HG03039 (cell line): Measurements from ENCODE around the gene CMIP.

Experiments
- ATAC-seq: cut with Tn5 transposase; IDR thresholded peaks from one replicate; pipeline ENCODE4 v1.9.1; 2021; ENCODE audit warnings: mild to moderate bottlenecking, moderate library complexity; ENCODE audit not compliant: unreplicated experiment

The CMIP gene

DNA sequence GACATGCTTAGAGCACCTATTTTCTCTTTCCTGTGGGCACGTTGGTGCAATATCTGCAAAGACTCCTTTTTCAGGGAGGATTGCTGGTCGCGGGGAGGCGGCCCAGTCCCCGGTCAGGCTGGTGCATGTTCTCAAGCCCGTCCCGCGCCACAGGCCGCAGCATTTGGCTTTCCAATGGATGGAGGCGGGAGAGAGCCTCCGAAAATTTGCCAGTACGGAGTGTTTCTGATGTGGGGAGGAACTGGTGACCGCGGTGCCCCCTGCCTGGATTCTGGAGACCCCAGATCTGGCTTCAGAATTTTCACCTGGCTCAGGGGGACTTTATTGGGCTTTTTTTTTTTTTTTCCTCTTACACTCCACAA lies 2.3 kb downstream of the CMIP start:
- no peak for ATAC-seq

DNA sequence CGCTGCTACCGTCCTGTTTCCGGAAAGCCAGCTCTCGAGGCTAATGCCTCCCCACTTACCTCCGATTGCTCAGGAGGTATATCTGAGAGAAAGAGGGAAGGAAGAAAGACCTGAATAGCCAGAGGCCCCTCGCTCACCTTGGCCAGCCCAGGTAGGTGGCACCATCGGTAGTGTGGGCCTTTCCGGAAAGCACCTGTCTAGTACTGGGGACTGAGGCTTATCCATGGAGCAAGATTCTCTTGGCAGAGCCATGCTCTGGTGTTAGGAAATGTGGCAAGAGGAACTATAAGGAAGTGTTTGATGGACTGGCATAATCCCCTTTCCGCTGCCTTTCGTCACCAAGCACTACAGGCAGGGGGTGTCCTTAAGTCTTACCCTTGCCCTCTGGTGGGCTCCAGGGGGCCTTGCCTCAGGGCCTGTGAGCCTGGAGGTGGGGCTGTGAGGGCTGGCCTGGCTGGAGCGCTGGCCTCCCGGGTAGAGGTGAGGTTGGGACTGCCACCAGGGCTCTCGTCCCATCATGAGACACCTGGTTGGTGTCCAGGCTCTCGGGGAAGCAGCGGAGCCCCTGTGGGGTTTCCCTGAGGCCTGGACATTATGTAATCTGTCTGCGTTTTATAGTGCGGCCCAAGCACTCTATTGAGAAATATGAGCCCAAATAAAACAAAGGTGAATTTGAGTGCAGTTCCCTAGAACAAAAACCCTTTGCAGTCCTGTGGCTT lies 2.9 kb downstream of the CMIP start:
- ATAC-seq, result no peak

- no peak for ATAC-seq
Observed at GRCh38 chr16:81448154-81449131, 3.8 kb downstream of the CMIP start.

GRCh38 chr16:81449241-81449640 lies 4.6 kb downstream of the CMIP start:
- no peak for ATAC-seq

DNA sequence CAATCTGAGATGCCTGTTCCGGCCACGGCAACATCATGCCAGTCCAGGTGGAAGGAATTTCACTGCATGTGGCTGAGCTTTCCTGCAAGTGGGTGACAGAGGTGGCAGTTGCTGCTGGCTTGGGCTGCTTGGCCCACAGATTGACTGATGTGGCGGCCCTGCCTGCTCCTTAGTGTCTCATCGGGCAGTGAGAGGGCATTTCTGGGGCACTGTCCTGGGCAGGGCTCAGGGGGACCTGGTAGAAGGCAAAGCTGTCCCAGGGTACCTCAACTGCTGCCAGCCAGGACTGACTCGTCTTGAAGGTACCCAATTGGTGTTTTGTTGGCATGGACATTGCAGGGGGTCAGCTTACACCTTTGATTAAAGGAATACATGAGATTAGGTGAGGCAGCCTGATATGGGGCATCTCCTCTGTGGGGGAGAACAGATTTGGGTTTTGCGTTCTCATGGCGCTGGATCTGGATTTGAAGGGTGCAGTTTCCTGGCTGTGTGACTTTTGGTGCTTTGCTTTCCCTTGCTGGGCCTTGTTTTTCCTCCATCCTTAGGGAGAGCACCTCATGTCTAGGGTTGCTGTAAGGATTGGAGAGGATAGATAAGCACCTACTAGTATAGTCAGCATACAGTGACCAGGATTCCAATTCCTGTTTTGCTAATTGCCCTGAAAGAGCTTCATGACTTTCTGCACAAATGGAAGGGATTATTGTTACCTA lies 5.4 kb downstream of the CMIP start:
- ATAC-seq, result no peak

GRCh38 chr16:81450783-81451491 lies 6.3 kb downstream of the CMIP start:
- ATAC-seq, result no peak

DNA sequence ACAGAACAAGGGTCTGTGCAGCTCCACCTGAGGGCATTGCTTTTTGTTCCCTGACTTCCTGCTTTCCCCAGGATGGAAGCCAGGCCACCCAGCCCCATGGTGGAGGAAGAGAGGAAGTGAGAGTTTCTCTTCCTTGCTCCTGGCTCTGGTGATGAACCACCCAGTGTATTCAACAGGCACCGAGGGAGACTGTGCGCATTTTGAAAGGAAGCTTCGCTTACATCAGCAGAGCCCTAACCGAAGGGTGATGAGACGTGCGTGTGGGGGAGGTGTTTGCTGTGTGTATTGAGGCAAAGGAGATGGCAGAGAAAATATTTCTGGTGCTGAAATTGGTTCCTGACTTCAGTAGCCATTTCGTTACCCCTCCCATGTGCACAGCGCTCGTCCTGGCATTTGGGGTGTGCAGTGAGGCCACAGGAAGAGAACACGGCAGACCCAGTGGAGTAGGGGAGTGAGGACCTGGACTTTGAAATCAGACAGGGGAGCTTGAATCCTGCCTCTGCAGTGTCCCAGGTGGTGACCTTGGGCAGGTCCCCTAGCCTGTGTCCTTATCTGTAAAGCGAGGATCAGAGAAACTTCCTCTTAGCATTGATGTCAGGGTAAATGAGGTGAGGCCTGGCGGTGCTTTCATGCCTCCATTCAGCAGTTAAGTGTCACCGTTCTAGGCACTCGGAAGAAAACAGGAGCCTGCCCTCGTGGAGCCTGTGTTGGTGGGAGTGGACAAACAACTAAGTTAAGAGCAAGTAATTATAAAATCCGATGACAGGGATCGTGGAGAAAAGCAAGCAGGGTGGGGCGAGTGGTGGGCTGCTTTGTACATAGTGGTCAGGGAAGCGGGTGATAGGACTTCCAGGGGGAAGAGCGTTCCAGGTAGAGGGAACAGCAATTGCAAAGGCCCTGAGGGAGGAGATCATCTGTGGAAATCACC lies 7.4 kb downstream of the CMIP start:
- no peak for ATAC-seq

- no peak for ATAC-seq
Observed at GRCh38 chr16:81453091-81453728, 8.6 kb downstream of the CMIP start.

DNA sequence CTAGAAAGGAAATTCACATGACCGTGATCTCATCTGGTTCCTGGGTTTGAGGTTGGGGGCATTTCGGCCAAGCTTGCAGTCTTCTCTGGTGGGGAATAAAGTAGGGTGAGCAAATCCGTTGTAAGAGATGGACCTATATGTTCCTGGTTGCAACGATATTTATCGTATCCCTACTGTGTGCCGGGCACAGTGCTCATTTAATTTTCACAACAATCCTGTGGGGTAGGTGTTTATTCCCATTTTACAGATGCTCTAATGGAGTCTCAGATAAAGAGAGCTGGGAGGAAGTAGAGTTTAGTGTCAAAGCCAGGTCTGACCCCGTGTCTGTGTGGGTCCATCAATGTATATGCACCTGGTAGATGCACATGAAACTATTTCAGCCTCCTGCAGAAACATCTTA lies 9.4 kb downstream of the CMIP start:
- ATAC-seq, result no peak

GRCh38 chr16:81455006-81455405 lies 10.4 kb downstream of the CMIP start:
- ATAC-seq, result no peak

- ATAC-seq, result no peak
Observed at GRCh38 chr16:81455720-81456494, 11.3 kb downstream of the CMIP start.

DNA sequence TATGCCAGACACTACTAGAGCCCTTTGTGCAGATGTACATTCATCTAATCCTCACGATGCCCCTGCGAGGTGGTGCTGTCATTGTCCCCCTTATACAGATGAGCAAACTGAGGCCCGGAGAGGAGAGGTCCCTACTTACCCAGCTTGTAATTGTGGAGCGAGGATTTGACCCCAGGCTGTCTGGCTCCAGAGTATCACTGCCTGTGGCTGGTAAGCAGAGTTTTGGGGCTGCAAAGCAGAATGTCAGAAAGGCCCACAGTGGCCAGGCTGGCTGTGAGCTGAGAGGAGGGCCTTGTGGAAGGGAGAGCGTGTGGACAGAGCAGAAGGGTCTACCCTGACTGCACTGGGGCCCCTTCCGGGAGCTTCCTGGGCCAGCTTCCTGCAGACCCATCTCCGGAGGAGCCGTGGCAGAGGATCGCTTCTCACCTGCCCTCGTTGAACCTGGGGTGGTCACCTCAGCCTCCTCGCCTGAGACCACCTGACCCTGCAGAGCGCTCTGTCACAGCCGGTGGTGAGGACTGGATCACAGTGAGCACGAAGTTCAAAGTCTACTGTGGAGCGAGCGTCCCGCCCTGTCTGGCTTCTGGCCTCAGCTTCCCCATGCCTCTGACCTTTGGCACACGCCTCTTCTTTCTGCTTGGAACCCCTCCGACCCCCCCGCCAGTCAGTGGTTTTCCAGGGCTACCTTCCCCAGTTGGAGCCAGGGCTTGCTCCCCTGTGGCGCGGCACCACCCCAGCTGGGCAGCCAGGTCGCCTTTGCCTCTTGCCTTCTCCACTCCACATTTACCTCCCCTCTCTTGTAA lies 12.1 kb downstream of the CMIP start:
- no peak for ATAC-seq

- ATAC-seq, result no peak
Observed at GRCh38 chr16:81457326-81458133, 12.9 kb downstream of the CMIP start.

GRCh38 chr16:81458149-81458669 lies 13.6 kb downstream of the CMIP start:
- no peak for ATAC-seq

DNA sequence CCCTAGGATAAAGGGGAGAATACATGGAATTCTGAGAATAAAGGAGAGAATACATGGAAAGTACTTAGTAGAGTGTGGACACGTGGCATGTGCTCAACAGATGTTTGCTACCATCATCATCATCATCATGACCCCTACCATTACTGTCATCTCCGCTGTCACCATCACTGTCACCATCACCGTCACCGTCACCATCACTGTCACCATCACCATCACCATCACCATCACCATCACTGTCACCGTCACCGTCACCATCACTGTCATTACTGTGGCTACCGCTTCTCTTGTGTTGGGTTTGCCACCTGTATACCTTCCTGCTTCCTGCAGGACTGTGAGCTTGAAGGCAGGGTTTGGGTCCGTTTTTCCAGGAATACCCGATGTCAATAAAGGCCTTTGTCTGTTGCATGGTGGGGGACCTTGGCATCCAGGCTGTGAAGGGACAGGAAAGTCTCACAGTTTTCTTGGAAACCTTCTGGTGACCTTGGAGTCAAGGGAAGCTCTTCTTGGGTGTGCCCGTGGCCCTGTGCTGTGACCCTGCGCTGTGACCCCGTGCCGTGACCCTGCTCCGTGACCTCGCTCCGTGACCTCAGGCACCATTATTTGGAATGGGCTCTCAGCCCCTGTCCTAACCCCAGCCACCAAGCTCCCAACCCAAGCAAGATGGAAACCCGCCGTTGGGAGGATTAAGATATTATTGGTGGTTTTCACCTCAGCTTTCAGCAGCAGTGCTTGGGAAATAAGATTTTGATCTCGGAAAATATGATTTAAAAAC lies 14.4 kb downstream of the CMIP start:
- no peak for ATAC-seq

GRCh38 chr16:81460075-81460474 lies 15.5 kb downstream of the CMIP start:
- no peak for ATAC-seq
